Lower leg skin (tissue), 3 donors: ENCODE results near the gene GPR155.

Experiments
- POLR2A ChIP-seq, 2 donors: fragments of 450-650 bp; IDR thresholded peaks; one replicate each; pipeline ENCODE4 v1.6.1; 2016 to 2017; ENCODE audit warnings: antibody characterized with exemption in 2 of 2, mild to moderate bottlenecking in 1 of 2, moderate library complexity in 1 of 2
- TF ChIP-seq, protein P1 (sequence below), 3 donors: fragments of 450-650 bp; IDR thresholded peaks; one replicate each; pipeline ENCODE4 v1.5.1; 2016; ENCODE audit warnings: antibody characterized with exemption in 3 of 3, mild to moderate bottlenecking in 3 of 3, moderate library complexity in 2 of 3

- TF ChIP-seq, protein P1, sequence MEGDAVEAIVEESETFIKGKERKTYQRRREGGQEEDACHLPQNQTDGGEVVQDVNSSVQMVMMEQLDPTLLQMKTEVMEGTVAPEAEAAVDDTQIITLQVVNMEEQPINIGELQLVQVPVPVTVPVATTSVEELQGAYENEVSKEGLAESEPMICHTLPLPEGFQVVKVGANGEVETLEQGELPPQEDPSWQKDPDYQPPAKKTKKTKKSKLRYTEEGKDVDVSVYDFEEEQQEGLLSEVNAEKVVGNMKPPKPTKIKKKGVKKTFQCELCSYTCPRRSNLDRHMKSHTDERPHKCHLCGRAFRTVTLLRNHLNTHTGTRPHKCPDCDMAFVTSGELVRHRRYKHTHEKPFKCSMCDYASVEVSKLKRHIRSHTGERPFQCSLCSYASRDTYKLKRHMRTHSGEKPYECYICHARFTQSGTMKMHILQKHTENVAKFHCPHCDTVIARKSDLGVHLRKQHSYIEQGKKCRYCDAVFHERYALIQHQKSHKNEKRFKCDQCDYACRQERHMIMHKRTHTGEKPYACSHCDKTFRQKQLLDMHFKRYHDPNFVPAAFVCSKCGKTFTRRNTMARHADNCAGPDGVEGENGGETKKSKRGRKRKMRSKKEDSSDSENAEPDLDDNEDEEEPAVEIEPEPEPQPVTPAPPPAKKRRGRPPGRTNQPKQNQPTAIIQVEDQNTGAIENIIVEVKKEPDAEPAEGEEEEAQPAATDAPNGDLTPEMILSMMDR (IDR thresholded peaks at IDR 0.05) = no peak
- no peak for TF ChIP-seq POLR2A (IDR thresholded peaks at IDR 0.05)
Observed at GRCh38 chr2:174499371-174499770, 12.5 kb upstream of the GPR155 start.
